ENCODE results near the gene FADS2.
"Not testable (repeated sequence)": the region's sequence is repeated elsewhere in the genome, so short reads cannot be mapped to it uniquely, and the experiment has no call there.

The FADS2 gene

DNA sequence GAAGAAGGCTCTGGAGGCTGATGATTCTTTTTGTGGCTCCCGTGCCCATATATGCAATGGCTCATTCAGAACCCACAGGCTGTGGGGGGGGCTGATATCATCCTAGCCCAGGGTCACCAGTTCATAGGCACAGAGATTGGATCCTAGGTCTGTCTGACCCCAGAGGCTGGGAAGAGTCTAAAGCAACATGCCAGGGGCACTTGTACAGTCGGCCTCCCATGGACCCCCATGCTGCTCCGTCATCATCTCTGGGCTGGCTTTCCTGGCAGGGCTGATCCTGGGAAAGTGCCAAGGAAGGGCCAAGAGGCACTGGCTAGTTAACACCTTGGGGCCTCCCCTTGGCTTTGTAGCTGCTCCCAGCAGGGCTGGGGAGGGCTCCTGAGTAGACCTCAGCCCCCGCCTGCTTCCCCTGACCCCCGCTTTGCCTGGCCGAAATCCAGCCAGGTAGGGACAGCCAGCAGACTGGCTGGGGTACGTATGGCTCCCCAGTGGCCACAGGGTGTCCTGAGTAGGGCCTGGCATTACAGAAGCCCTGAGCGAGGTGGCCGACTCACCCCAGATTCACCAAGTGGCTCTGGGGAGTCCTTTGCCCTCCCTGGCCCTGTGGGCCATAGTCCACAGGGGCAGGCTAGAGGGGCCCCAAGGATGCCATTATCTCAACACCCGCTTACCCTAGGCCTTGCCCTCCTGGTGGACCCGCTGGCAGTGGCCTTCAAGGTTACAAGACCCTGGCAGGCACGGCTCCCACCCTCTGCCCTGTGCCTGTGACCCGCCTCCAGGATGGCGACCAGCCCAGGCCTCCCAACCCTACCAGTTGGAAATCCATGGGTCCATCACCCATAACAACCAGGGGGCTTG is 40.7 kb downstream of the FADS2 start:
- DNase-seq (ENCODE audit: low spot score) = no peak

DNA sequence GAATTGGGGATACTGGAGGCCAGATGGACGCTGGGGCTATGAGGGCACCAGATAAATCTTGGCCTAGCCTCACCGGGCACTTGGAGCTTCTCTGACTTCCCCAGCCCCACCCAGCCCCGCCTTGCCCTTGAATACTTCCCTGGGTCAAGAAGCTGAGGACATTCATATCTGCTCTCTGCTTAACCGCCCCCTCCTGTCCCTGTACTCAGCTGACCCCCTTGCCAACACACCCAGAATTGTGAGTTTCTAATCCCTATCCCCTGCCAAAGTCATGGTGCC is 41.3 kb downstream of the FADS2 start:
- DNase-seq (ENCODE audit: low spot score) = no peak

DNA sequence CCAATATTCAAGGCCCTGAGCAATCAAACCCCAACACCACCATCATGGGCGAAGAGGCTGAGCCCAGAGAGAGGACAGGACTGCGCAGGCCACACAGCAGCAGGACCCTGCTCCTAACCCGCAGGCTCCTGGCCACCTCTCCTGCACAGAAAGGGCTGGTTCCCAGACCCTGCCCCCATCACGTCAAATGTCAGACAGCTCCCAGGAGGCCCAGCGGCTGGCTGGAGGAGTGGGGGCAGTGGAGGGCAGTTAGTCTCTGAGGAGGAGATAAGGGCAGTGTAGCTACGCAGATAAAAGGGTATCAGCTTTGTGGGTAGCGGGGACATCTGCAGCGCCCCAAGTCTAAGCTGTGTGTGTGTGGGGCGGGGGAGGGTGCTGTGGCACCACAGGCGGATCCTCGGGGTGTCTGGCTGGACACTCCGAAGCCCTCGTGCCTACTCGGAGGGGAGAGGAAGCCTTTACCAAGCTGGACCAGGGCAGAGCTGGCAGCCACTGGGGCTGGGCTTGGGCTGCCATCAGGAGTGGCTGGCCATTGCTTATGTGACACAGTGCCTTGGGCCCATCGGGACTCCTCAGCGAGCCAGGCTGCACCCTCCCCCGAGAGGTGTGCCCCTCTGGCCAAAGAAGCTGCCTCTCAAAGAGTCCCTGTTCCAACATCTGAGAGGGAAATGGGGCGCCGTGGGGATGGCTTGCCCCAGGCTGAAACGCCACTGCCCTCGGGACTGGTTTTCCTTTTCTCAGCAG is 41.8 kb downstream of the FADS2 start:
- peak; percentile 63 for DNase-seq (ENCODE audit: low spot score)

DNA sequence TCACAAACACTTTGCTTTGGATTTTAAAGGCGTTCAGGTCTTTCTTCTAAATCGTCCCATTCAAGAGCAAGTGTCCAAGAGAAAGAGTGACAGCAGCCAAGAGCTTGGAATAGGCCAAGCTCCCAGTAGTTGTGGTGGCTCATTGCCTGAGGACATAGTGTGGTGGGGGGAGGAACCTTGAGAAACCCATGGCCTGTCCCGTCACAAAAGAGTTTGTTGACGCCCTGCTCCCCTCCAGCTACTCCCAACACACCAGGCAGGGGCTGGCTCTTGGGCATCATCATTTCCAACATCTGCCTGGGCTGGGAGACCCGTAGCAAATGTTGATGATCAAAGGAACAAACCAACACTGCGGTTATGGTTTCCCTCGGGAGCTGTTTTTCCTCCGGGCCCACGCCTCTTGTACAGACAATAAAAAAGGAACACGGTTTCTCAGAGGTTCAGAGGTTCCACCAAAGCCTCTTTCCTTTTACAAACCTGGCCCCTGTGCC is 42.5 kb downstream of the FADS2 start:
- no peak for DNase-seq (ENCODE audit: low spot score)

DNA sequence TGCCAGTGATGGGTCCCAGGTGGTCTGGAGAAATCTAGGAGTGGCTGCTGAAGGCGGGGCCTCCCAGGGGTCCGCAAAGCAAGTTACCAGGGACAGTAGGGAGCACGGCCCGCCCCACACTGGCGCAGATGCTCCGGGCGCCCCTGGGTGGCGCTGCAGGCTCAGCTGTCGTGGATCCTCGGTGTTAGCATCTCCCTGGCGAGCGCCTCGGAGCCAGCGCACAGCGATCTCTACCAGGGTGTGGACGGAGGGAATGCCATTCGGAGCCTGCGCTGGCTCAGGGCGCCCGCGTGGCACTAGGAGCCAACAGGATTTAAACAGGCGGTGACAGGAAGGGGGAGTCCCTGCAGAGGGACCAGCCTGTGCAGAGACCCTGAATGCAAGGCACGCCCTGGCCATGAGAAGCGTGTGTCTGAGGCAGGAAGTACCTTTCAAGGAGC is 43.1 kb downstream of the FADS2 start:
- DNase-seq (ENCODE audit: low spot score) = peak; percentile 84

DNA sequence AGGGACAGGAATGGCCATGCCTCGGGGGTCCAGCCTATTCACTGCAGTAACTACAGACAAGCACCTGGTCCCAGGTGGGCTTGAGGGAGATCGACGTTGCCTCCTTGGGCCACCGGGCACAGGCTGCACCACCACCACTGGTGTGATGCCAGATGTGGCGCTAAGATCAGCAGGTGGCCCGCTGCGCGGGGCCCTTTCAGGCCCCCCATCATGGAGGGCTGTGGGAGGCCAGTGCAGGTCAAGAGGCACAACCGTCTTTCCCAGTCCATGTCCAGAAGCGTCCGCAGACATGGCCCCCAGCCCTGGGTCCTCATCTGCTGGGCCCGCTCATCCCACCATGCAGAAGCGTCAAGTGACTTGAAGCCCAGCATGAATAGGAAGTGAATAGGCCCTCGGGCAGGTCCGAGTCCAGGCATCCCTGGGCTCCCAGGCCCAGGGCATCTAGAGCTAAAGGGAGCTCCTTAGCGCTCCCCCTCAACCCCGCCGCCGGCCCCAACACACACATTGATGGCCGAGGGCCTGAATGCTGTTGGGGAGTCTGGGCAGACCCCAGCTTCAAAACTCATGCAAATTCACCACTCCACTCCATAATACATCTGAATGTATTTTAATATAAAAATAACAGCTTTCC is 45.0 kb downstream of the FADS2 start:
- DNase-seq (ENCODE audit: low spot score) = no peak

DNA sequence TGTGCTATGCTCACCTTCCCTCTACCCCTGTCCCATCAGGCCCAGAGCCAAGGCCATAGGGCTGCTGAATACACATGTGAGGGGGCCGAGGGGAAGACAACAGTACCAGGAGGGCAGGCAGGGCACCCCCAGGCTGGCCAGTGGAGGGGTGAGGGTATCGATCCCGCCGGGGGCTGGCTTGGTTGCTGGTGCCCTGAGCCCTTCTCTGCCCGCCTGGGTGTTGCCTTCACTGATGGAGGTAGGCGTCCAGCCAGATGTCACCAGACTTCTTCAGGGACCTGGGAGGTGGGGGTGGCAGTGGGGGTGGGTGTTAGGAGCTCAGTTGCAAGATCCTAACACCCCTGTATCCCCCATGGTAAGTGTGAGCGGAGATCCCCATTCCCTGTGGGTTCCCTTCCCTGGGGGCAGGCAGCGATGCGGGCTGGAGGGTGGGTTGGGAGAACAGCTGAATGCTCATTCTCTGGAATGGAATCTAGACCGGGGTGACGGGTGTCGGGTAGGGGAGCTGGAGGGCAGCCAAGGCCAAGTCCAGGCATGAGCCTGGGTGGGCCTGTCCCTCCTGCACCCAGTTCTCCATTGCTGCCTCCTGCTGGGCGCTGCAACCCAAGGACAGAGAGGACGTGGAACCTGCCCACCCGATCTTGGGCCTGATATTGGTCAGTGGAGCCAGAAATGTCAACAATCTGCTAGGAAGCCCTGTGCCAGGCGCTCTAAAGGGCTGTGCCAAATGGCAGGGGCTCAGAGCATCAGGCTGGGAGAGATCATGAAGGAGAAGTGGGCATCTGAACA is 45.7 kb downstream of the FADS2 start:
- DNase-seq (ENCODE audit: low spot score) = no peak

DNA sequence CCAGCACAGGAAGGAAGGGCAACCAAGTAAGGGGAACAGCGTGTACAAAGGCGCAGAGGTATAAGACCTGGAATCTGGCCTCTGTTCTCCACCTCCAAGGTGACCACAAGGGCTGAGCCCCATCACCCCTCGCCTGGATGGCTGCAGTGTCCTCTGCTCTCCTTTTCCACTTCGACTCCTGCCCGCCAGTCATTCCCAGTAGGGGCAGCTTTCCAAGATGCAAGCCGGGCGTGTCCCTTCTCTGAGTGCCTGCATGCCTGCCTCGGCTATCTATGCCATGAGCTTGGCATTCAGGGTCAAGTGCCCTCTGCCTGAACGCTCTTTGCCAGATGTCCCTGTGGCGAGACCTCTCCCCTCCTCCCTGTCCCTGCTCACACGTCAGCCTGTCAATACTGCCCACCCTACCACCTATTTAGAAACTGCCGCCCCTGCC is 46.3 kb downstream of the FADS2 start:
- no peak for DNase-seq (ENCODE audit: low spot score)

DNA sequence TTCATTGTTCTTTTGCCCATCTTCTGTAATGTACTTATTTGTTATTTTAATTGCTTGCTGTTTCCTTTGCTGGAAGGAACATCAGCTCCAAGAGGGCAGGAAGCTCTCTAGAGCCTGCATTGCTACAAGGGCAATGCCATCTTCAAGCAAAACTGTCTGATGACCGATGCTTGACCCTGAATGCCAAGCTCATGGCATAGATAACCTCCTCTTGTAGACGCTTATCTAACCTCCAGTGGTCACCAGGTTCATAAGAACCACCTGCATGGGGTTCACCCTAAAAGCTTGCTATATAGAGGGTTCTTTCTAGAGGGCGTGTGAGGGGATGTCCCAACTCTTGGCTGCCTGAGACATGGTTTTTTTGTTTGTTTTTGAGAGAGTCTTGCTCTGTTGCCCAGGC is 46.8 kb downstream of the FADS2 start:
- DNase-seq (ENCODE audit: low spot score) = no peak

DNA sequence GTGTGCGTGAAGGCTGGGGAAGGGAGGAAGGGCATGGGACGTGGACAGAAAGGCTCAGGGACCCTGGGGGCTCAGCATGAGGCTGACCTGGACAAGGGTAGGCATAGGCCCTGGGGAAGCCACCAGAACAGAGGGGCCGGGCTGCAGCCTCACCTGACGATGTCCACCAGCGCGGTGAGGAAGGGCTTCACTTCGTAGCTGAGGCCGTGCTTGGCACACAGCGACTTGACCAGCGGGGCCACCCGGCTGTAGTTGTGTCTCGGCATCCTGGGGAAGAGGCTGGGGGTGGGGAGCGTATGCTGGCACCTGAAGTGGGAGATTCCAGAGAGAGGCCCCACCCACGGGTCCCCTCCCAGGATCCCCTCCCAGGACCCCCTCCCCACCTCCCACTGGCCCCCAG is 47.6 kb downstream of the FADS2 start:
- DNase-seq (ENCODE audit: low spot score) = no peak

DNA sequence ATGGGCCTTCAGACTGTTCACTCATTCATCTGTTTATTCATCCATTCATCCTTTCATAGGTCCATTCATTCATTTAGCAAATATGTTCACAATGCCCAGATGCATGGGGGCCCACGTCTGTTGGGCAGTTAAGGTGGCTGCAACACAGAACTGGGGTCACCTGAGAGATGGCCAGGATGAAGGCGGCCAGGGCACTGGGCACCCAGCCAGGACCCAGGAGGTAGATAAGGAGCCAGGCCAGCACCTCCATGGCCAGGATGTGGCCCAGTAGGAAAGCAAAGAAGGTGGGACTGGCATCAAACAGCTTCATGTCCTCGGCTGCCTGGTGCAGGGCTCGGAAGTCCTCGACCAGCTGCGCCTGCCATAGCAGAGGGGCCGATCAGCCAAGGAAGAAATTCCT is 51.1 kb downstream of the FADS2 start:
- DNase-seq (ENCODE audit: low spot score) = no peak

DNA sequence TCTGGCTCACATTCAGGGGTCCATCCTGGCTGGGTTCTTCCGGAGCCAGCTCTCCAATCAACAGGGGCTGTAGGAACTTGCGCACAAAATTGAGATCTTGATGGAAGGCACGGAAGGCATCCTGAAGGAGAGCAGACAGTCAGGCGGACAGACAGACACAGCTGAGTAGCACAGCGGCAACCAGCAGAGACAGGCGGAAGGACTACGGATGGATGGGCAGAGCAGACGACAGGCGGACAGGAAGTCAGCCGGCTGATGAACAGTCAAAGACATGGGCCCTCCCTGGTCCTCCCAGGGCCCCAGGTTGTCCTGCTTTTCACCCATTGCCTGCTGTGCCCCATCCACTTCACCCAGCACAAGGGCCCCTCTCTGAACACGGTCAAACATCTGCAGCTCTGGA is 51.9 kb downstream of the FADS2 start:
- DNase-seq (ENCODE audit: low spot score) = no peak

DNA sequence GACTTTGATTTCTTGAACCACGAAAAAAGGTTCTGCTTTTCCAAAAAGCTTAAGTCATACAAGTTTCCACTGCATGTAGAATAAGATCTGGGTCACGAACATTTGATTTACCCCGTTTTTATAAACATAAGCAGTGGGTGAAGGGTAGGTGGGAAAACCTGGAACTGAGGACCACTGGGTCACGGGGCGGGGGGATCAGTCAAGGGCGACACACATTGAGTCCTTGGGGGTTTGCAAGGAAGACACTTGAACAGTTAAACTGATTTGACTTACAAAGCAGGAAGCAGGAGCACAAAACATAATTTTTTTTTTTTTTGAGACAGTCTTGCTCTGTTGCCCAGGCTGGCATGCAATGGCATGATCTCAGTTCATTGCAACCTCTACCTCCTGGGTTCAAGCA is 52.4 kb downstream of the FADS2 start:
- no peak for DNase-seq (ENCODE audit: low spot score)

DNA sequence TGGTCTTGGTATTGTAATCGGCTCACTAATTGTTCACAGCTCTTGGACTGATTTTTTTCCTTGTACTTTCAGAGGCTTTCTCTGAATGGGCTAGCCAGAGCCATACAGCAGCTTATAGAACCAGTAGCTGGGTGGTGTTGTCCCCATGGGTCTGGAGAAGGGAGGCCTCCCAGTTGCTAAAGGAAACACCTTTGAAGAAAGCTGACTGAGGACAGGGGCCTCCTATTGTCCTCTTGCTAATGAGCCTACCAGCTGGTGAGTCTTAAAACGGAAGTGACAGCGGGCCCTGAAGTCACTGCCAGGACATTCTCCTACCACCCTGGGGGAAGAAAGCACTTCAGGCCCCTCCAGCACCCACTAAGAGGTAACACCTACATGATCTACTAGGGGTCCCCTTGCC is 53.3 kb downstream of the FADS2 start:
- DNase-seq (ENCODE audit: low spot score) = no peak

DNA sequence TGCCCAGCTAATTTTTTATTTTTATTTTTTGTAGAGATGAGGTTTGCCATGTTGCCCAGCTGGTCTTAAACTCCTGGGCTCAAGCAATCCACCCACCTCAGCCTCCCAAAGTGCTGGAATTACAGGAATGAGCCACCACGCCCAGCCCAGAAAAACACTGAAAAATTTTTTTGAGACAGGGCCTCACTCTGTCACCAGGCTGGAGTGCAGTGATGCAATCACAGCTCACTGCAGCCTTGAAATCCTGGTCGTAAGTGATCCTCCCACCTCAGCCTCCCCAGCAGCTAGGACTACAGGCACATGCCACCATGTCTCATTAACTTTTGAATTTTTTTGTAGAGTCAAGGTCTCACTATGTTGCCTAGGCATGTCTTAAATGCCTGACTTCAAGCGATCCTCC is 54.2 kb downstream of the FADS2 start:
- DNase-seq (ENCODE audit: low spot score) = not testable (repeated sequence)

DNA sequence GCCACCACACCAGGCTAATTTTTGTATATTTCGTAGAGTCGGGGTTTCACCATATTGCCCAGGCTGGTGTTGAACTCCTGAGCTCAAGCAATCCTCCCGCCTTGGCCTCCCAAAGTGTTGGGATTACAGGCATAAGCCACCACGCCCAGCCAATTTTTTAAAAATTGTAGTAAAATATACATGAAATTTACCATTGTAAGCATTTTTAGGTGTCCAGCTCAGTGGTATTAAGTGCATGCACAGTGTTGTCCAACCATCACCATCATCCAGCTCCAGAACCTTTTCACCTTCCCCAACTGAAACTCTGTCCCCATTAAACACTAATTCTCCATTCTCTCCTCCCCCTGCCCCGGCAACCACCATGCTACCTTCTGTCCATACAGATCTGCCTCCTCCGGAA is 54.8 kb downstream of the FADS2 start:
- DNase-seq (ENCODE audit: low spot score) = no peak

DNA sequence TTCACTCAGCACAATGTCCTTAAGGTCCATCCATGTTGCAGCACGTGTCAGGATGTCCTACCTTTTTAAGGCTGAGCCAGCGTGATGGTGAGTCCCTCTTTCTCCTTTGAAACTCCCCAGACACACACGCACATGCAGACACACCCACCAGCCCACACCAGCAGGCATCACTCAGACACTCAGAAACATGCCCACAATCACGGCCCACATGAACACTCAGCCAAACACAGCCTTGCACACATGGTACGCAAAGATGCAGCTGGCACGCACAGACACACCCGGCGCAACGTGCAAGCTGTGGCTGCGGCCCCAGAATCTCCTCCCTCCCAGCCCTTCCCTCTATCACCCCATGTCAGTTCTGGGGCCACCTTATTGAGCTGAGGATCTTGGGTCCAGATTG is 55.2 kb downstream of the FADS2 start:
- no peak for DNase-seq (ENCODE audit: low spot score)

DNA sequence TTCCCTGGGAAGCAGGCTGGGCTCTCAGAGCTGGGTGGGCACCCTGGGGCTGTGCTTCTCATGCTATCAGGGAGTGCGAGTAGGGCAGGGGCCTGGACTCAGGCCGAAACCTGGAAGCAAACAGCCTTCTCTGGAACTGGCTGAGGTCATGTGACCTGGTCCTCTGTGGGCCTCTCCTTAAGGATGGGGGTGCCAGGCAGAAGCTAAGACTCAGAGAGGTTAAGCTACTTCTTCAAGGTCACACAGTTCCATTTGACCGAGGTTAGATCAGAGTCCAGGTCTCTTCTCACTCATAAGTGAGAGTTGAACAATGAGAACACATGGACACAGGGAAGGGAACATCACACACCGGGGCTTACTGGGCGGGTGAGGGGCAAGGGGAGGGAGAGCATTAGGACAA is 55.8 kb downstream of the FADS2 start:
- no peak for DNase-seq (ENCODE audit: low spot score)

DNA sequence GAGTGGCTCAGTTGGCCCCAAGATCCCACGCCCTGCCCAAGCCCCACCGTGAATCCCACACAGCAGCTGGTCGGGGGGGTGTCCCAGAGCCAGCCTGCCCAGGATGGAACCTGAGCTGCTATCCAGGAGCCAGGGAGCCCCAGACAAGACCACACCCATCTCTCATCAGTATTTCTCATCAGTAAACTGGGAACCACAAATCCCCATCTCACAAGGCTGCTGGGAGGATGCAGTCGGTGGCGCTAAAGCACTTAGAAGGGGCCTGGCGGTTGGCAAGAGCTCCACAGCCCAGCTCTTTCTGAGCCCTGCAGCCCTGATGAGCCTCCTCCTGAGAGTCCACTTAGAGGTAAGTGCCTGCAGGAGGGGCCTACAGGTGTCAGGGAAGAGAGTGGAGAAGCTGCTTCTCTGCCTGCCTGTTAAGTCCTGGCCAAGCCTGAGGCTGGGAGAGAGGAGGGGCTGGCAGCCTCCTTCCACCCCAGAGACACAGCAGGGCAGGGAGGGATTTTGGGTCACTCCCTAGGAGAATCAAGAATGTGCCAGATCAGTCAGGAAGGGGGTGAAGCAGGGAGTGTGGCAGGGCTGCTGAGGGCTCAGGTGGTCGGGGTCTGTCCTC is 57.2 kb downstream of the FADS2 start:
- no peak for DNase-seq (ENCODE audit: low spot score)

DNA sequence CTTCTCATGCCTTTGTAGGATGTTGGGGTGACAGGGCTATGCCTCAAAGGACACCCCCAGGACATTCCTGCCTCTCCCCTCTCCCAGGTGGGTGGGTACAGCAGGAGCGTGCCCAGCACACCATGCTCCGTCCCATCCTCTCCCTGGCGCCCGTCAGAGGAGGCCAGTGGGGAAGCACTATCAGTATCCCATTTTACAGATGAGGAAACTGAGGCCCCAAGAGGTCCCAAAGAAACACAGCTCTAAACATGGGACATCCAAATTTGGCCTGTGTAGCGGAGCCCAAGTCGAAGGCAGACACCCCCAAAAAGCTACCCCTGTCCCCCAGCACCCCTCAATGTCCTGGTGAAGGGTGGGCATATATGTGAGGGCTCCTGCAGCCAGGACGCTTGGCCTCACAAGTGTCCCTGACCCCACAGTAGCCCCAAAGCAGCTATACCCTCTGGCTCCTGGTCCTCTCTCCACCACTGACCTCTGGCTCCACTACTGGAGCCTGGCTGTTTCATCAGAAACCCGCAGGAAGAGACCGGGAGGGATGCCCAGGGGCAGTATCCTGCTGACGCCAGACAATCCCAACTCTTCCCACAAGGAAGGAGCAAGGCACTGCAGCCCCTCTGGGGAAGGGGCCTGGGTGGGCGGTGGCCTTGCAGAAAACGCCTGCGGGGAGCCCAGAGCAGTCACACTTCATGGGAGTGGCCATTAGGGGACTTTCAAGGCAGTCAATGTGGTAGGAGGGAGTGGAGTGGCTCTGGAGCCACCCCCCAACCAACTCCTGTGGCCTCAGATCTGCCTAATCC is 57.9 kb downstream of the FADS2 start:
- no peak for DNase-seq (ENCODE audit: low spot score)

DNA sequence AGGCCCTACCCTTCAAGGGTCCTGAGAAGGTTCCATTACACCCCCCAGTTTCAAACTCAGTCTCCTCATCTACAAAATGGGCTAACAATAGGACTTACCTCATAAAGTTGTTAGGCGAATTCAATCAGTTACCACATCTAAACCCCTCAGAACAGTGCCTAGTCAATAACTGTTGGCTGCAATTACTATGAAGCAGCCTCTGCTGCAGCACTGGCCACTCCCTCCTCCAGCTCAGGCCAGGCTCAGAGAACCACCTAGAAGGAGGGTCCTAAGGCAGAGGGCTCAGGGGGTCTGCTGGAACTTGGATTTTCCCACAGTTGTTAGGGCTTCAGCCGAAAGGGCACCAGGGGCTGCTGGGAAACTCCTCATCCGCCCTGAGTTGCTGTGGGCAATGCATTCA is 58.5 kb downstream of the FADS2 start:
- DNase-seq (ENCODE audit: low spot score) = no peak
